Activated T-cell treated with anti-CD3 and anti-CD28 coated beads for 48 hours (primary cell): Measurements from ENCODE around the gene CCDC148.

Source experiments
- DNase-seq: peaks from one replicate; pipeline ENCODE4 v3.0.0-alpha.2; 2020; ENCODE audit warnings: low read depth

CCDC148 gene

GRCh38 chr2:158174495-158174894 is 282.1 kb downstream of the CCDC148 start:
- DNase-seq, result no peak

GRCh38 chr2:158172719-158173118 is 283.8 kb downstream of the CCDC148 start:
- DNase-seq, result no peak

GRCh38 chr2:158154596-158154995 is 302.0 kb downstream of the CCDC148 start:
- DNase-seq, result no peak

GRCh38 chr2:158153270-158154015 is 303.1 kb downstream of the CCDC148 start:
- no peak for DNase-seq

- DNase-seq, result no peak
These were observed 311.5 kb downstream of the CCDC148 start for GRCh38 chr2:158144914-158145625.

GRCh38 chr2:158143703-158144360 is 312.7 kb downstream of the CCDC148 start:
- DNase-seq, result no peak

GRCh38 chr2:158142568-158143332 is 313.8 kb downstream of the CCDC148 start:
- no peak for DNase-seq

GRCh38 chr2:158142165-158142564 is 314.4 kb downstream of the CCDC148 start:
- no peak for DNase-seq

GRCh38 chr2:158140201-158140600 is 316.4 kb downstream of the CCDC148 start:
- DNase-seq, result no peak

GRCh38 chr2:158138255-158138654 is 318.3 kb downstream of the CCDC148 start:
- no peak for DNase-seq

- DNase-seq, result no peak
These were observed 321.5 kb downstream of the CCDC148 start for GRCh38 chr2:158135096-158135495.

- no peak for DNase-seq
These were observed 321.9 kb downstream of the CCDC148 start for GRCh38 chr2:158134655-158135054.

- DNase-seq, result no peak
These were observed 322.5 kb downstream of the CCDC148 start for GRCh38 chr2:158134055-158134454.

- DNase-seq, result no peak
These were observed 324.5 kb downstream of the CCDC148 start for GRCh38 chr2:158131919-158132566.

GRCh38 chr2:158131483-158131912 is 325.1 kb downstream of the CCDC148 start:
- no peak for DNase-seq

- DNase-seq, result no peak
These were observed 325.6 kb downstream of the CCDC148 start for GRCh38 chr2:158130832-158131473.

- DNase-seq, result no peak
These were observed 327.5 kb downstream of the CCDC148 start for GRCh38 chr2:158129037-158129436.

- DNase-seq, result no peak
These were observed 328.2 kb downstream of the CCDC148 start for GRCh38 chr2:158128168-158128973.

- DNase-seq, result no peak
These were observed 329.2 kb downstream of the CCDC148 start for GRCh38 chr2:158127380-158127804.
